Neutrophil (primary cell): ENCODE measurements around the gene ABHD4.

Experiments
- H3K27ac ChIP-seq: fragments of 200-600 bp; sonication (generic); 2 replicates; pipeline ENCODE4 v1.5.1; 2016; ENCODE audit warnings: mild to moderate bottlenecking, moderate library complexity
- H3K27me3 ChIP-seq: fragments of 200-600 bp; sonication (generic); 2 replicates; pipeline ENCODE4 v1.6.0; 2016; ENCODE audit warnings: mild to moderate bottlenecking
- H3K36me3 ChIP-seq: fragments of 200-600 bp; sonication (generic); 2 replicates; pipeline ENCODE4 v1.5.1; 2017
- H3K4me1 ChIP-seq, 2 experiments: fragments of 200-600 bp in 1 of 2; sonication (generic) in 1 of 2; 1 replicate in 1 of 2; 2 replicates in 1 of 2; pipeline versions ENCODE4 v1.5.1 to v1.6.1; 2013 to 2016; ENCODE audit warnings: low read depth in 1 of 2, low read length in 1 of 2, mild to moderate bottlenecking in 1 of 2, moderate library complexity in 1 of 2; ENCODE audit not compliant: control insufficient read depth in 1 of 2, insufficient read depth in 1 of 2
- H3K4me3 ChIP-seq, 2 experiments: fragments of 200-600 bp in 1 of 2; sonication (generic) in 1 of 2; 1 replicate in 1 of 2; 2 replicates in 1 of 2; pipeline ENCODE4 v1.5.1; 2013 to 2016; ENCODE audit warnings: low read depth in 1 of 2, low read length in 1 of 2, mild to moderate bottlenecking in 1 of 2, moderate library complexity in 1 of 2
- H3K9me3 ChIP-seq: fragments of 200-600 bp; sonication (generic); 2 replicates; pipeline ENCODE4 v1.5.1; 2016
- CTCF ChIP-seq: fragments of 200-600 bp; sonication (generic); IDR thresholded peaks from 2 replicates; pipeline ENCODE4 v1.5.1; 2016; ENCODE audit warnings: antibody characterized with exemption

Gene ABHD4

GRCh38 chr14:22560662-22561365 lies 37.3 kb upstream of the ABHD4 start:
- Histone ChIP-seq H3K4me1 (peaks cover 33 to 42% of the 10 kb centered on the region in 2 experiments), H3K4me3 (no peak overlapping the region), H3K36me3 (peaks cover 13% of the 10 kb centered on the region), H3K9me3 (no peaks in the 10 kb centered on the region), H3K27me3 (no peaks in the 10 kb centered on the region), H3K27ac (no peak overlapping the region)
- TF ChIP-seq CTCF, result no peak

- no peaks in the 10 kb centered on the region for H3K9me3 ChIP-seq
- no peak overlapping the region for H3K4me3 ChIP-seq
- peaks cover 28 to 37% of the 10 kb centered on the region in 2 experiments for H3K4me1 ChIP-seq
- H3K27me3 ChIP-seq, result no peaks in the 10 kb centered on the region
- TF ChIP-seq CTCF, result no peak
- peaks cover 13% of the 10 kb centered on the region for H3K36me3 ChIP-seq
- H3K27ac ChIP-seq, result no peak overlapping the region
Observed at GRCh38 chr14:22561366-22561660, 36.8 kb upstream of the ABHD4 start.

- Histone ChIP-seq H3K36me3 (peaks cover 13% of the 10 kb centered on the region), H3K27me3 (no peaks in the 10 kb centered on the region), H3K9me3 (no peaks in the 10 kb centered on the region), H3K27ac (no peak overlapping the region), H3K4me3 (no peak overlapping the region), H3K4me1 (peaks cover 22 to 31% of the 10 kb centered on the region in 2 experiments)
- no peak for TF ChIP-seq CTCF
Observed at GRCh38 chr14:22561661-22562579, 36.2 kb upstream of the ABHD4 start.

GRCh38 chr14:22563987-22564386 lies 34.1 kb upstream of the ABHD4 start:
- no peak for TF ChIP-seq CTCF
- H3K4me1 ChIP-seq, result peaks cover 8 to 17% of the 10 kb centered on the region in 2 experiments
- H3K36me3 ChIP-seq, result peaks cover 23% of the 10 kb centered on the region
- H3K27ac ChIP-seq, result no peak overlapping the region
- H3K9me3 ChIP-seq, result no peaks in the 10 kb centered on the region
- H3K27me3 ChIP-seq, result no peaks in the 10 kb centered on the region
- H3K4me3 ChIP-seq, result no peak overlapping the region

- no peaks in the 10 kb centered on the region for H3K9me3 ChIP-seq
- no peaks in the 10 kb centered on the region for H3K27me3 ChIP-seq
- peaks cover 8 to 17% of the 10 kb centered on the region in 2 experiments for H3K4me1 ChIP-seq
- H3K27ac ChIP-seq, result no peak overlapping the region
- H3K36me3 ChIP-seq, result peaks cover 23% of the 10 kb centered on the region
- H3K4me3 ChIP-seq, result no peak overlapping the region
- no peak for TF ChIP-seq CTCF
Observed at GRCh38 chr14:22564463-22564862, 33.6 kb upstream of the ABHD4 start.
